GM18867 (cell line): ENCODE data around the gene ZNF610.

Experiments
- ATAC-seq: cut with Tn5 transposase; IDR thresholded peaks from one replicate; pipeline ENCODE4 v1.9.1; 2021; ENCODE audit warnings: mild to moderate bottlenecking, moderate library complexity; ENCODE audit not compliant: unreplicated experiment

ZNF610 gene

GRCh38 chr19:52397310-52398080, 61.5 kb downstream of the ZNF610 start, which contains the start of gene ZNF528:
ZNF528 (plus strand) TSS chr19:52397849; CDS start chr19:52402014, 4,165 bp downstream.
- ATAC-seq: no peak

DNA sequence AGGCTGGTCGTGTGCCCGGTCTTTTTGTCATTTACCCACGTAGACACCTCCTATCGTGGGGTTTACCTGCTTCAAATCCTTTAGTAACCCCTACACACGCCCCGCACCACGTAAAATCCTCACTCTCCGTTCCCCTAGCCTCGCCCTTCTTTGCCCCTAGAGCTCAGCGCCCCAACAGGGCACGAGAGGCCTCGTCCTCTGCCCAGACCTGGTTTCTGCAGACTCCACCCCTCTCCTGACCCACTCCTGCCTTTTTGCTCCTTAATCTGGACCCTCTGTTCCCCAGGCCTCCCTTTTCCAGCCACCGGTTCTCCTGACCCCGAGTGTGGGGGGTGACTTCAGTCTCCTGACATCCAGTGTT, 62.0 kb downstream of the ZNF610 start:
- no peak for ATAC-seq

GRCh38 chr19:52410276-52410675, 74.2 kb downstream of the ZNF610 start:
- ATAC-seq: no peak

DNA sequence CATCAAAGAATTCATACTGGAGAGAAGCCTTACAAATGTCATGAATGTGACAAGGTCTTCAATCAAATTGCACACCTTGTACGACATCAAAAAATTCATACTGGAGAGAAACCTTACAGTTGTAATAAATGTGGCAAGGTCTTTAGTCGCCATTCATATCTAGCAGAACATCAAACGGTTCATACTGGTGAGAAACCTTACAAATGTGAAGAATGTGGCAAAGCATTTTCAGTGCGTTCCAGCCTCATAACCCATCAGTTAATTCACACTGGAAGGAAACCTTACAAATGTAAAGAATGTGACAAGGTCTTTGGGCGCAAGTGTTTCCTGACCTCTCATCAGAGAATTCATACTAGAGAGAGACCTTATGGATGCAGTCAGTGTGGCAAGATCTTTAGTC, 79.7 kb downstream of the ZNF610 start:
- no peak for ATAC-seq
